ENCODE data around the gene STK32C. TPM values are rescaled to one million over a fixed set of nuclear protein-coding genes. Genes with fewer than 3 reads are reported as not detected.
A peak's percentile ranks its signal among the peaks of the same experiment; 100 is the strongest.

The STK32C gene
- total and polyA plus RNA-seq, 7 donors: 3.6 to 11.7 (median 6.6) TPM

DNA sequence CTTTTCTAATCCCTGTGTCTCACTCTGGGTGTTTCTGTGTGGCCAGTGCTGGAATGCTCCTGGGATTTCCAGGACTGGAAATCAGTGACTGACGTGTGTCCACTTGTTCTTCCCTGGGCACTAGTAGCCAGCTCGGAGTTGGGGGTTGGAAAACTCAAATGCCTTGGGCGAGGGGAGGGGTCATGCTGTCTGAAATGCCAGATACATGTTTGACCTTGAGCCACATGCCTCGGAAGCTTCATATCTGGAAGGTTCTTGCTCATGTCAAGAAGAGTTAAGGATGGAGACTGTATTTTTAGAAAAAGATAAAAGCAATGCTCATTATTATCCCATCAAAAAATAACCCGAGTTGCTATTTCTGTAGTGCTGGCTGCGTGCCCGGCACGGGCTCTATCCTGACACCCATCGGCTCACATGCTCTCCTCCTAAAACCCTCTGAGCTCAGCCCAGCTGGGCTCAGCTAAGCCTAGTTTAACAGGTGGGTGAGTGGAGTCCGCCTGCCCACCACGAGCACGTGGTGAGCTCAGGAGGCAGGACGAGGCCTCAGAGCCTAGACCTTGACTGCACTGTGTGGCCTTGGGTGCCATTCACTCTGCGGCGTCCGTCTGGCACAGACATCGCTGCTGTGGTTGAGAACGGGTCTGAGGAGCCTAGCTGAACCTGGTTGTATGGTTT, 114.6 kb downstream of the STK32C start:
- 44 to 49% (median 45%) methylated on average over 18 of the region's 18 CpGs for WGBS, 3 donors
- H3K27ac ChIP-seq: no peak overlapping the region
- ATAC-seq (no peak), DNase-seq (peak; percentile 14 to 23)
- no peak overlapping the region for H3K4me3 ChIP-seq
- intact Hi-C loops (cut with DNase I): no loop called here
- H3K4me1 ChIP-seq: no peaks in the 10 kb centered on the region
- no peaks in the 10 kb centered on the region for H3K36me3 ChIP-seq (ENCODE audit: insufficient read depth in 1 of 2, low read depth in 1 of 2)
- peaks cover 0 to 21% (median 3%) of the 10 kb centered on the region in 3 donors for H3K27me3 ChIP-seq (ENCODE audit: insufficient read depth in 3 of 3, low read length in 2 of 3)
- TF ChIP-seq, protein P1, sequence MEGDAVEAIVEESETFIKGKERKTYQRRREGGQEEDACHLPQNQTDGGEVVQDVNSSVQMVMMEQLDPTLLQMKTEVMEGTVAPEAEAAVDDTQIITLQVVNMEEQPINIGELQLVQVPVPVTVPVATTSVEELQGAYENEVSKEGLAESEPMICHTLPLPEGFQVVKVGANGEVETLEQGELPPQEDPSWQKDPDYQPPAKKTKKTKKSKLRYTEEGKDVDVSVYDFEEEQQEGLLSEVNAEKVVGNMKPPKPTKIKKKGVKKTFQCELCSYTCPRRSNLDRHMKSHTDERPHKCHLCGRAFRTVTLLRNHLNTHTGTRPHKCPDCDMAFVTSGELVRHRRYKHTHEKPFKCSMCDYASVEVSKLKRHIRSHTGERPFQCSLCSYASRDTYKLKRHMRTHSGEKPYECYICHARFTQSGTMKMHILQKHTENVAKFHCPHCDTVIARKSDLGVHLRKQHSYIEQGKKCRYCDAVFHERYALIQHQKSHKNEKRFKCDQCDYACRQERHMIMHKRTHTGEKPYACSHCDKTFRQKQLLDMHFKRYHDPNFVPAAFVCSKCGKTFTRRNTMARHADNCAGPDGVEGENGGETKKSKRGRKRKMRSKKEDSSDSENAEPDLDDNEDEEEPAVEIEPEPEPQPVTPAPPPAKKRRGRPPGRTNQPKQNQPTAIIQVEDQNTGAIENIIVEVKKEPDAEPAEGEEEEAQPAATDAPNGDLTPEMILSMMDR (IDR thresholded peaks at IDR 0.05): no peak
- no peaks in the 10 kb centered on the region for H3K9me3 ChIP-seq

DNA sequence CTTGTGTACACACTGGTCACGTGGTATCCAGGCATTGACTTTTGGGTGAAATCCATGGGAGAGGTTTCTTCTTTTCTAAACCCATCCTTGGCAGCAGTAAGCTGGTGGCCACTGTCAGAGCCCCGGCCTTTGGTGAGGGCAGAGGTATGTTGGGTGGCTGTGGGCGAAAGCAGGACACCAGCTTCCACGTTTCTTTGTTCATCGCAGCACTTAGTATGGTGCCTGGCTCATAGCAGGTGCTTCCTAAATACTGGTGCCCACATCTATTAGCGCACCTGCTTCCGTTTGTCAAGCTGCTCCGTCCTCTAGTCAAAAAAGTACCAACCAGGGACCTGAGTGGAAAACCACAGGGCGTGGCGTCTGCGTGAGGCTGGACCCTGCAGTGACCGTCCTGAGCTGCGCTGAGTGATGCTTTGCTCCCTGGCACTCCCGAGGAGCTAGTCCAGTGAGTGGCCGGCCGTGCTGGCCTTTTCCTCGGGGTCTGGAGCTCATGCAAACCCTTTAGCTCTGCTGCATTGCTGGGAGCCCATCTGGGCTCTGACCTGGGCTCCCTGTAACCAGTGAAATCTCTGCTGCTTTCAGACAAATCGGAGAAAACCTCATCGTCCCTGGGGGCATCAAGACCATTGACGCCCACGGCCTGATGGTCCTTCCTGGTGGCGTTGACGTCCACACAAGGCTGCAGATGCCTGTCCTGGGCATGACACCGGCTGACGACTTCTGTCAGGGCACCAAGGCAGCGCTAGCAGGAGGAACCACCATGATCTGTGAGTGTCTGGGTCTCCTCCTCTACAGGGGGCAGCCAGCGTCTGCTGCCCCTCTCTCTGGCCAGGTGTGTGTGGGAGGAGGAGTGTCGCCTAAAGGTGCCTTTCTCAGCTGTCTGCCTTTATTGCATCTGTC, 115.4 kb downstream of the STK32C start:
- H3K9me3 ChIP-seq: no peaks in the 10 kb centered on the region
- H3K27ac ChIP-seq: no peak overlapping the region
- peaks cover 4% of the 10 kb centered on the region for H3K4me1 ChIP-seq
- intact Hi-C loops (cut with DNase I): no loop called here
- ATAC-seq: no peak
- no peak overlapping the region for H3K4me3 ChIP-seq
- no peaks in the 10 kb centered on the region for H3K36me3 ChIP-seq (ENCODE audit: insufficient read depth in 1 of 2, low read depth in 1 of 2)
- 86% methylated on average over 28 of the region's 28 CpGs for WGBS, 3 donors
- DNase-seq: peak; percentile 7 to 47
- peaks cover 0 to 29% (median 6%) of the 10 kb centered on the region in 3 donors for H3K27me3 ChIP-seq (ENCODE audit: insufficient read depth in 3 of 3, low read length in 2 of 3)
- TF ChIP-seq, protein P1 (IDR thresholded peaks at IDR 0.05): no peak

- TF ChIP-seq, protein P1 (IDR thresholded peaks at IDR 0.05): no peak
- Histone ChIP-seq H3K9me3 (no peaks in the 10 kb centered on the region), H3K4me3 (no peak overlapping the region), H3K27ac (no peak overlapping the region), H3K27me3 (ENCODE audit: insufficient read depth in 3 of 3, low read length in 2 of 3) (peaks cover 0 to 51% (median 19%) of the 10 kb centered on the region in 3 donors), H3K36me3 (ENCODE audit: insufficient read depth in 1 of 2, low read depth in 1 of 2) (no peaks in the 10 kb centered on the region), H3K4me1 (peaks cover 13% of the 10 kb centered on the region)
- intact Hi-C loops (cut with DNase I): no loop called here
- ATAC-seq (no peak), DNase-seq (peak in 1 of 2 donors; percentile 36)
- WGBS, 3 donors: 86 to 89% (median 88%) methylated on average over 17 of the region's 17 CpGs
Measured at GRCh38 chr10:132189810-132190422, 117.8 kb downstream of the STK32C start.

GRCh38 chr10:132189016-132189415, 118.7 kb downstream of the STK32C start:
- H3K27ac ChIP-seq: no peak overlapping the region
- intact Hi-C loops (cut with DNase I): no loop called here
- no peaks in the 10 kb centered on the region for H3K36me3 ChIP-seq (ENCODE audit: insufficient read depth in 1 of 2, low read depth in 1 of 2)
- peaks cover 13% of the 10 kb centered on the region for H3K4me1 ChIP-seq
- TF ChIP-seq, protein P1 (IDR thresholded peaks at IDR 0.05): no peak
- no peaks in the 10 kb centered on the region for H3K9me3 ChIP-seq
- peaks cover 0 to 60% (median 19%) of the 10 kb centered on the region in 3 donors for H3K27me3 ChIP-seq (ENCODE audit: insufficient read depth in 3 of 3, low read length in 2 of 3)
- ATAC-seq (no peak), DNase-seq (peak in 1 of 2 donors; percentile 12)
- H3K4me3 ChIP-seq: no peak overlapping the region
- WGBS, 3 donors: 87 to 88% (median 88%) methylated on average over 16 of the region's 16 CpGs
